ENCODE measurements around the gene C19orf44.
"Not testable (repeated sequence)": the region's sequence is repeated elsewhere in the genome, so short reads cannot be mapped to it uniquely, and the experiment has no call there.

Gene C19orf44

DNA sequence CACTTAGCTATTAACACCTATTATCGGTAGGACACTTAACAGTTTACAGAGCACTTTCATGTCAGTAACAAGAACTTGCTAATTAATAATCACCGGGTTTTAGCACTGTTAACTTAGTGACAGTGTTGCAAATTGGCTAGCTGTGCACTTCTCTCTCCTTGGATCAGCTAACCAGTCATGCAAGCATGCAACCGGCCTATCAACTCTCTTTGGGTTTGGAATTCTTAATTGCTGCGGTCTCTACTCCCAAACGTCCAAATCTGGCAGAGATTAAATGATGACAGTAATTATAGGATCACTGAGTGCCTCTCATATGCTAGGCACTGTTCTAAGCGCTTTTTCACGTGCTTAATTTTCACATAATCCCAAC, 25.7 kb upstream of the C19orf44 start:
- no peak for DNase-seq

DNA sequence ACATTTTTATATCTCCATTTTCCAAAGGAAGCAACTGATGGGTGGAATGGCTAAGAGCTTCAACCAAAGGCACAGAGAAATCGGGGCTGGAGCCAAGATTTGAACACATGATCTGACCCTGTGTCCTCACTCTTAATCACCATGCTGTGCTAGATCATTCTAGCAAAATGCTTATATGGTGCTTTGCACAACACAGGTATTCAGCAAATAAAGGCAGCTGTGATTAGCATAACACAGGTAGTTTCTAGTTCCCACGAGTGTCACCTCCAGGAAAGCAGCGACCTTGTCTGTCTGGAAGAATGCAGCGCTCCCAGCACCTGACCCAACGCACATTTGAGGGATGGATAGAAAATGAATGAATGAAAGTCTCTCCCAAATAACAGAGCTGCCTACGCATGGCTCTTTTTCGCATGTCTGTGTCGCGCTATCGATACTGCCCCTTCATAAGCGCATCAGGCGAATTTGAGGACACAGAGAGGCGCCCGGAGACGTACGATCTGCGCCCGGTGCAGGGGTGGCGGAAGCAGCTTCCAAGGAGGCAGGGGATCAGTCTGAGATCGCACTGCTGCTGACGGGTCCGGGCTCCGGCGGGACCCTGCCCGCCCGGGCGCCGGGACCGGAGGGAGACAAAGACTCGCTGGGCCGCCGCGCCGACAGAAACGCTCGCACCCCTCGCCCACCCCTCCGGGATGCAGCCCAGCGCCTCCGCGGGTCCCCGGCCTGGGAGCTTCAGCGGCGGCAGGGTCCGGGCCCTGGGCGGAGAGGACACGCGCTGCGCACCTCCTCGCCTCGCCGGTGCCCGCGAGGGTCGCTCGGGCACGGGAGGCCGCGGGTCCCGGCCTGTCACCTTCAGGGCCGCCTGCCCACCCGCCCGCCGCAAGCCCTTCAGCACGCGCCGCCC, 25.0 kb upstream of the C19orf44 start:
- DNase-seq, result no peak

DNA sequence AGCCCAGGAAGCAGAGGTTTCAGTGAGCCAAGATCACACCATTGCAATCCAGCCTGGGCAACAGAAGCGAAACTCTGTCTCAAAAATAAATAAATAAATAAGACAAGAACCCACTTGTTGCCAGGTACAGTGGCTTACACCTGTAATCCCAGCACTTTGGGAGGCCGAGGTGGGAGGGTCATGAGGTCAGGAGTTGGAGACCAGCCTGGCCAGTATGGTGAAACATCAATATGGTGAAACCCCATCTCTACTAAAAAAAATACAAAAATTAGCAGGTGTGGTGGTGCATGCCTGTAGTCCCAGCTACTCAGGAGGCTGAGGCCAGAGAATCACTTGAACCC, 23.7 kb upstream of the C19orf44 start:
- DNase-seq, result not testable (repeated sequence)

DNA sequence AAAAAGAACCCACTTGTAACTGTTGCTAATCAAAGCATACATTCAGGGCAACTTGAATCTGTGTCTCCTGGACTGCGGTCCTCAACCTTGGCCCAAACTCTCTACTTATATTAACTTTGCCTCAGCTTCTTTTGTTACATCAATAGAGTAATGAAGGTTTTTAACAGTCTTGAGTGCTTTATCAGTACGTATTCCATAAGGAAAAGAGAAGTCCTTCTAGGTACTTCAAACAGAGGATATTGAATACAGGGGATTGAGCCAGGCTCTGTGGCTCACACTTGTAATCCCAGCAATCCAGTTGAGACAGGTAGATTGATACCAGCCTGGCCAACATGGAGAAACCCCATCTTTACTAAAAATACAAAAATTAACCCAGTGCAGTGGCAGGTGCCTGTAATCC, 23.2 kb upstream of the C19orf44 start:
- DNase-seq, result no peak

DNA sequence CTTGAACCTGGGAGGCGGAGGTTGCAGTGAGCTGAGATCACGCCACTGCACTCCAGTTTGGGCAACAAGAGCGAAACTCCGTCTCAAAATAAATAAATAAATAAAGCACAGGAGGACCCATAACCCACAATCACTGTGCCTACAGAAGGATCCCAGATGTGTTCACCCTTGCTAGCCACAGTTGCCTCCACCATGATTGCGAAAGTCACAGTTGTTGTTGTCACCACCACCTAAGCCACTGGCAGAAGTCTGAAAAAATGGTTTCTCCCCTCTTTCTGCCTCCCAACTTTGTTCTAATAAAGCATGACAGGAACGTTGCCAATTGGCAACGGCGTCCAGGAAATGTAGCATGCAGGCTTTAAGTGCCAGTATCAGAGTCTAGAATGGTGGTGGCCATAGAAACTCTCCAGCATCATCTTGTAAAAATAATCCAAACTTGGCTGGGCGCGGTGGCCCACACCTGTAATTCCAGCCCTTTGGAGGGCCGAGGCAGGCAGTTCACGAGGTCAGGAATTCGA, 22.3 kb upstream of the C19orf44 start:
- DNase-seq, result no peak

DNA sequence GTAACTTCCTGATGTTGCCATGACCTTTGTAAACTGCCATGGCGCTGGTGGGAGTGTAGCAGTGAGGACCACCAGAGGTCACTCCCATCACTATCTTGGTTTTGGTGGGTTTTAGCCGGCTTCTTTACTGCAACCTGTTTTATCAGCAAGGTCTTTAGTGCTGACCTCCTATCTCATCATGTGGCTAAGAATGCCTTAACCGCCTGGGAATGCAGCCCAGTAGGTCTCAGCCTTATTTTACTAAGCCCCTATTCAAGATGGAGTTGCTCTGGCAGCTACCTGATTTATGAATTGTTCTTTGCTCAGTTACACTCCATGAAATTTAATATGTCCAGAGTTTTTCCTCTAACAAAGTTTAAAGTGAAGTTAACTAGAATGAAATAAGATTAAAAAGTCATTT, 19.8 kb upstream of the C19orf44 start:
- DNase-seq, result no peak

DNA sequence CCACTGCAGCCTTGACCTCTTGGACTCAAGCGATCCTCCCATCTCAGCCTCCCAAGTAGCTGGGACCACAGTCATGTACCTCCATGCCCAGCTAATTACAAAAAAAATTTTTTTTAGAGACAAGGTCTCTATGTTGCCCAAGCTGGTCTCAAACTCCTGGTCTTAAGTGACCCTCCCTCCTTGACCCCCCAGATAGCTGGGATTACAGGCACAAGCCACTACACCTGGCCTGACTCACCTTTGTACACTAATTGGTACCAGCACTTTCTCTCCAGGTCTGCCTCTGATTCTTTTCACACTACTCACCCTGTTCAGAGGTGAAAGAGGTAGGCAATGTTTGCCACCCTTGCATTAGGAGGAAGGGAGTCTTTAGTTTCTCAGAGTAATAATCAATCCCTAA, 18.9 kb upstream of the C19orf44 start:
- DNase-seq, result no peak

DNA sequence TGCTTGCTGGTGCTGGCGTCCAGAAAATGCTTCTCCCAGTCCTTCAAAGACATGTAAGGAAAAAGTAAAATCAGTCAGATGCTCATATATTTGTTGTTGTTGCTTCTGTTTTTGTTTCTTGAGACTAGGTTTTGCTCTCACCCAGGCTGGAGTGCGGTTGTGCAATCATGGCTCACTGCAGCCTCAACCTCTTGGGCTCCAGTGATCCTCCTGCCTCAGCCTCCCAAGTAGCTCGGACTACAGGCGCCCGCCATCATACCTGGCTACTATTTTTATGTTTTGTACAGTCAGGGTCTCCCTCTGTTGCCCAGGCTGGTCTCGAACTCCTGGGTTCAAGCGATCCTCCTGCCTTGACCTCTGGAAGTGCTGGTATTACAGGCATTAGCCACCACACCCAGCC, 13.4 kb upstream of the C19orf44 start:
- no peak for DNase-seq

DNA sequence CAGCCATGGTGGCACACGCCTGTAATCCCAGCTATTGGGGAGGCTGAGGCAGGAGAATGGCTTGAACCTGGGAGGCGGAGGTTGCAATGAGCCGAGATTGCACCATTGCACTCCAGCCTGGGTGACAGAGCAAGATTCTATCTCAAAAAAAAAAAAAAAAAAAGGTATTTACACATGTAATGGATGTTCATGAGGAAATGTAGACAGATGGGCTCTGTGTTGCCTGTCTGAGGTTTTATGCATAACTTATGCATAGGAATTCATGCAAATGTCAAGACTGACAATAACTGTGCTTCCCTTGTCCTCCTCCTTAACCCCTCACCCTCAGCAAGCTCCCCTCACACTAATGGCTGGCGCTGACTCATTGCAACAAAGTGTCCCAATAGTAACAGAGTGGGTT, 9.7 kb upstream of the C19orf44 start:
- DNase-seq, result not testable (repeated sequence)

DNA sequence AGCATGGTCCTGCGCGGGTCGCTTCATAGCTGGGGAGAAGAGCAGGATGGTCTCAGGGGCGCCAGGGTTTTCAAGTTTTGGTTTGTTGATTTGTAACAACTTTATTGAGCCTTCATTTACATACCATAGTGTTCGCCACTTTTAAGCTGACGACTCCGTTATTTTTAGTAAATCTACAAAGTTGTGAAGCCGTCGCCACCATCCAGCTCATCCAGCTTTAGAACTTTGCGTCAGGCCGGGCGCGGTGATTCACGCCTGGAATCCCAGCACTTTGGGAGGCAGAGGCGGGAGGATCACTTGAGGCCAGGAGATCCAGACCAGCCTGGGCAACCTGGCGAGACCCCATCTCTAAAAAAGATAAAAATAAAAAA, 404 bp downstream of the C19orf44 start:
- DNase-seq, result no peak

DNA sequence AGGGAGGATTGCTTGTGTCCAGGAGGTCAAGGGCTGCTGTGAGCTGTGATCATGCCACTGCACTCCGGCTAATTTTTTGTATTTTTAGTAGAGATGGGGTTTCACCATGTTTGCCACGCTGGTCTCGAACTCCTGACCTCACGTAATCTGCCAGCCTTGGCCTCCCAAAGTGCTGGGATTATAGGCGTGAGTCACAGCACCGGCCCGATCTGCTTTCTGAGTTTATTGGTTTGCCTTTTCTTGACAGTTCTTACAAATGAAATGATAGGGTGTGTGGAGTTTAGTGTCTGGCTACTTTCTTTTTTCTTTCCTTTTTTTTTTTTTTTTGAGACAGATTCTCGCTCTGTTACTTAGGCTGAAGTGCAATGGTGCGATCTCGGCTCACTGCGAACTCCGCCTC, 848 bp downstream of the C19orf44 start:
- DNase-seq, result no peak

DNA sequence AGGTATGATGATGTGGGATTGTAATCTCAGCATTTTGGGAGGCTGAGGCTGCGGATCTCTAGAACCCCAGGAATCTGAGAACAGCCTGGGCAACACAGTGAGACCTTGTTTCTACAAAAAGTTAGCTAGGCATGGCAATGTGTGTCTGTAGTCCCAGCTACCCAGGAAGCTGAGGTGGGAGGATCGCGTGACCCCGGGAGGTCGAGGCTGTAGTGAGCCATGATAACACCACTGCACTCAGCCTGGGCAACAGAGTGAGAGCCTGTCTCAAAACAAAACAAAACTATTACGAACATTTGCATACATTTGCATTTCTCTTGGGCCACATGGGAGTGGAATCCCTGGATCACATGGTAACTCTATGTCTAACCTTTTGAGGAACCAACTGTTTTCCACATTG, 1.6 kb downstream of the C19orf44 start:
- no peak for DNase-seq

DNA sequence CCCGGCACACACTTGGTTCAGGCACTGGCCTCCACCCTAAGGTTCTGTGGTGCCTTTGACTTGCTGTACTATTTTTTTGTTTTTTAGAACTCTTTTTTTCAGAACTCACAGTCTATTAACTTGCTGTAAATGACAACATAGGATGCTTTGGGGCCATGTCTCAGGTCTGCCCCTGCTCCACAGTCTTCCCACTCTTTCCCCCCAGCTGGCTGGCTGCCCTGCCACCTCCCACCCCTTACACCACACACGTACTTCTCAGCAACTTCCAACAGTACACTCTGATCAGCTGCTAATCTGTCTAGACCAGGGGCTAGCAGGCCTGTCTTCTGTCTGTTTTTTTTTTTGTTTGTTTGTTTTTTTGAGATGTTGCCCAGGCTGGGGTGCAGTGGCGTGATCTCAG, 8.1 kb downstream of the C19orf44 start:
- no peak for DNase-seq

DNA sequence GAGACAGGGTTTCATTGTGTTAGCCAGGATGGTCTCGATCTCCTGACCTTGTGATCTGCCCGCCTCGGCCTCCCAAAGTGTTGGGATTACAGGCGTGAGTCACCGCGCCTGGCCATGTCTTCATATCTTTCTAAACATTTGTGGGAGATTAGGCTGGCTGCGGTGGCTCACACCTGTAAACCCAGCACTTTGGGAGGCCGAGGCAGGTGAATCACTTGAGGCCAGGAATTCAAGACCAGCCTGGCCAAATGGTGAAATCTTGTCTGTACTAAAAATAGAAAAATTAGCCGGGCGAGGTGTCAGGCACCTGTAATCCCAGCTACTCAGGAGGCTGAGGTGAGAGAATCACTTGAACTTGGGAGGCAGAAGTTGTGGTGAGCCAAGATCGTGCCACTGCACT, 10.0 kb downstream of the C19orf44 start:
- not testable (repeated sequence) for DNase-seq

DNA sequence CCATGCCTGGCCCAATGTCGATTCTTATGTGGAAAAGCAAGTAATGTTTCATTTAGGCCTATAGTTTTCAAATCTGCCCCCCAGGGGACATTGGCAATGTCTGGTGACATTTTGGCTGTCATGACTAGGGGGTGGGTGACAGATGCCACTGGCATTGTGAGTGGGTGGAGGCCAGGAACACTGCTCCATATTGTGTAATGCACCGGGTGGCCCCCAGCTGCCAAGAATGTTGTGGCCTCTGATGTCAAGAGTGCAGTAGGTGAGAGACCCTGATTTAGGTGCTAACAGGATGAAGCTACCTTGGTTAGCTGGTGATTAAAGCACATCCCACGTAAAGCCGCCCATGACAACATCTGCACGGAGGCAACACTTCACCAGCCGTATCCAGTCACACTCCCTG, 10.8 kb downstream of the C19orf44 start:
- DNase-seq, result no peak

DNA sequence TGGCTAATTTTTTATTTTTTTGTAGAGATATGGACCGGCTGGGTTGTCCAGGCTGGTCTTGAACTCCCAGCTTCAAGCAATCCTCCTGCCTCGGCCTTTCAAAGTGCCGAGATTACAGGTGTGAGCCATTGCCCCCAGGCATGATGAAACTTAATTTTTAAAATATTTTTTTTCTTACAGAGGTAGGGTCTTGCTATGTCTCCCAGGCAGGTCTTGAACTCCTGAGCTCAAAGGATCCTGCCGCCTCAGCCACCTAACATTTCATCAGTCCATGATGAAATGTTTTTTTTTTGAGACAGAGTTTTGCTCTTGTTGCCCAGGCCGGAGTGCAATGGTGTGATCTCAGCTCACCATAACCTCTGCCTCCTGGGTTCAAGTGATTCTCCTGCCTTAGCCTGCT, 12.4 kb downstream of the C19orf44 start:
- DNase-seq, result no peak

DNA sequence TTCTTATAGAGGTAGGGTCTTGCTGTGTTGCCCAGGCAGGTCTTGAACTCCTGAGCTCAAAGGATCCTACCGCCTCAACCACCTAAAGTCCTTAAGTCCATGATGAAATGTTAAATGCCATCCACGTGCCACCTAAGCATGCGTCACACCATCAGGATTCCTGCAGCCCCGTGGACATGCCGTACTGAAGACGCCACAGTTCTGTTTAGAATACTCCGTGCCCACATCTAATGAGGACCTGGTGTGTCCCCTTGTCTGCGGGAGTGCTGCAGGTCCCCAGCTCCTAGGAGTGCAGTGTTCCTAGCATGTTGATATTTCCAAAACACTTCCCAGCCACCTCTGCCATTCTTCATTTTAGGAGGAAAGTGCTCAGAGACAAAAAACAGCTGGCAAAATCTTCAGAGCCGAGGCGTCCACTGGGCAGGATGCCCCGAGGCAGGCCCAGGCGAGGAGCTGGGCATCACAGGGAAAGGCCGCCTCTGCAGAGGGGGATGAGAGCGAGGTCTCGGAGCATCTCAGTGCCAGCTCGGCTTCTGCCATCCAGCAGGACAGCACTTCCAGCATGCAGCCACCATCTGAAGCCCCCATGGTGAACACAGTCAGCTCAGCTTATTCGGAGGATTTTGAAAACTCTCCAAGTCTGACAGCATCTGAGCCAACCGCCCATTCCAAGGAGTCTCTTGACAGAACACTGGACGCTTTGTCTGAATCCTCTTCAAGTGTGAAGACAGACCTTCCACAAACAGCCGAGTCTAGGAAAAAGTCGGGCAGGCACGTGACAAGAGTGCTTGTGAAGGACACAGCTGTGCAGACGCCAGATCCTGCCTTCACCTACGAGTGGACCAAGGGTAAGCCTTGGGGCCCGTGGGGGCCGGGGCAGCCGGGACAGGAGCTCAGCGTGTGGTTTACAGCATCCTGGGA, 13.2 kb downstream of the C19orf44 start:
- no peak for DNase-seq

DNA sequence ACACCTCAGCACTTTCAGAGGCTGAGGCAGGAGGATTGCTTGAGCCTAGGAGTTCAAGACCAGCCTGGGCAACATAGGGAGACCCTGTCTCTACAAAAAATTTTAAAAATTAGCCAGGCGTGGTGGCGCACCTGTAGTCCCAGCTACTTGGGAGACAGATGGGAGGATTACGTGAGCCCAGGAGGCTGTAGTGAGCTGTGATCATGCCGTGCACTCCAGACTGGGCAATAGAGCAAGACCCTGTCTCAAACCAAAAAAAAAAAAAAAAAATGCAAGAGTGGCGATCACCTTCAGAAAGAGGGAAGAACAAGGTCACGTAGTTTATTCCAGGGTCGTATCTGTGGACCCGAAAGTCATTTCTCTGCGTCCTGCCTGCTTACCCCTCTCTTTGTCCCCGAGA, 16.4 kb downstream of the C19orf44 start:
- not testable (repeated sequence) for DNase-seq

DNA sequence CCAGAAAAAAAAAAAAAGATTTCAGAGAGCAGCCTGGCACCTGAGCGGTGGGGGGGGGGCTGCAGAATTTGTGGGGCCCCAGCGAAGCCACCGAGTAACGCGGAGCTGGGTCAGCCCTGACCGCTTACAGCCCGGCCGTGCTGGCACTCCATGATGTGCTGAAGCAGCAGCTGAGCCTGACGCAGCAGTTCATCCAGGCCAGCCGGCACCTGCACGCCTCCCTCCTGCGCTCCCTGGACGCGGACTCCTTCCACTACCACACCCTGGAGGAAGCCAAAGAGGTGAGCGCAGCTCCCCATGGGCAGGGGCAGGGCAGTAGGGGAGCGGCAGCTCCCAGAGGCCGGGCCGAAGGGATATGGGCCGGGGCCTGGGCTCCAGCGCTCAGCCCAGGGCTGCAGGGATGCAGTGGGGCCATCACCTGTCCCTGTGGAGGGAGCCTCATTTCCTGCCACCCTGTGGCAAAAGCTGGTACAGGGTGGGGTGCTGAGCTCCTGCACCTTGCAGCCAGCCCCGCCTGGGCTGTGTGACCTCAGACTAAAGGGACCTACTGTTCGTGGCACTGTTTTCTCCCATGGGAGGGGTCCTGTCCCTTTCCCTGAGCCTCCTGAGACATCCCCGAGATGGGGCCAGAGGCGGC, 18.3 kb downstream of the C19orf44 start:
- no peak for DNase-seq

DNA sequence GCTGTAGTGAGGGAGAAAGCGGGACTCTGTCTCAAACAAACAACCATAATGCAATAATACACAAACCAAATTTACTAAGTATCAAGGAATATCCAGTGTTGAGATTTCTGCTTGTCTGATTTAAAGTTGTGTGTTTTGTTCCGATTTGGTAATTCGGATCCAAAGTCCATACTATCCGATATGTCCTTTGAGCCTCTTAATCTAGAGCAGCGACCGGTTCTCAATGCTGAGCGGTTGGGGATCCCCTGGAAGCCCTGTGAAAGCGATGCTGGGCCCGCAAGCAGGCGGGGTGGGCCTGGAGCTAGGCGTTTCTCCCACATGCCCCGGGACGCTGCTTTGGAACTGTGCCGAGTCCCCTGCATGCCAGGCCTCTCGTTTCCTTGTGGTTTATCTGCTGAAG, 20.2 kb downstream of the C19orf44 start:
- no peak for DNase-seq

DNA sequence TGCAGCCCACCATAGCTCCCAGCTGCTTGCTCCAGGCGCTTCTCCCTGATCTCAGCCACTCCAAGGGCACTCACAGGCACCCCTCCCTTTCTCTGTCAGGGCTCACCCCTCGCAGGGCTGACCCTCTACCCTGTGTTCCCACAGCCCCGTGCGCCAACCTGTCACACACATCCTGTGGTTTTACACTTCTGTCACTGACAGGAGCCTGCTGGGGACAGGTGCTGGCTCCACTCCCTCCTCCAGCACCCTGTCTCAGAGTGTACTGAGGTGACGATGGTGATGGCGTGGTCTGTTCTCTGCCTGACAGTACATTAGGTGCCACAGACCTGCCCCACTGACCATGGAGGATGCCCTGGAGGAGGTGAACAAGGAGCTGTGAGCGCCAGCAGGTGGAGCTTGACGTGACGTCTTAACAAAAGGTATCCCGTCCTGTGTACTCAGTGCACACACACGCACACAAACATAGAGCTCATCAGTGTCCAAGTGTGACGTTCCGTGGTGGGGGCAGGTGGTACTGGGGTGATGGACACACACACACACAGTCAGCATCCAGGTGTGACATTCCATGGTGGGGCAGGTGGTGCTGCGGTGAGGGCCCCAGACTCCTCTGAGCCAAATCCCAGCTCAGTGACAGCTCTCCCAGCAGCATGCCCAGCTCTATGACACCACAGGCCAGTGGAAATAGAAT, 20.9 kb downstream of the C19orf44 start:
- DNase-seq, result no peak

DNA sequence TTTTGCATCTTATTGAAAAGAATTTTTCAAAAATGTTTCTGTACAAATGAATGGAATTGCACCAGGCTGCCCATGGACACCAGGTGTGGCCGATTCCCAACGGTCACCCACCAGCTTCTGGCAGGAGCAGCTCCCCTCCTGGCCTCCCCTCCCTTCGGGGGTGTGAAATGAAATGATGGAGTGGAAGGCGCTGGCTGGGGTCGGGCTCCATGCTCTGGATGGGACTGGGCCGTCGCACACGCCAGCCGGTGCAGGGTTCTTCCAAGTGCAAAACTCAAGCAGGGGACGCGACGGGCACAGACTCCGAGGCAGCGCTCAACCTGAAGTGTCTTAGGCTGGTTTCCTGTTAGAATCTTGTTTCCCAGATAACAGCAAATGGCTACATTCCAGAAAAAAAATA, 21.9 kb downstream of the C19orf44 start:
- DNase-seq, result no peak
